Testis (tissue), 3 donors: ENCODE results near the gene PLB1. TPM values are rescaled to one million over a fixed set of nuclear protein-coding genes. Genes with fewer than 3 reads are reported as not detected.

ENCODE experiments used
- DNase-seq: peaks from one replicate; pipeline ENCODE4 v3.0.0-alpha.2; 2019
- H3K27ac ChIP-seq, 2 donors: fragments of 200-600 bp; sonication (generic); one replicate each; pipeline ENCODE4 v1.5.1; 2019
- H3K27me3 ChIP-seq: fragments of 200-600 bp; sonication (generic); one replicate; pipeline ENCODE4 v1.5.1; 2019
- H3K36me3 ChIP-seq: fragments of 200-600 bp; sonication (generic); one replicate; pipeline ENCODE4 v1.5.1; 2017; ENCODE audit warnings: low read depth; ENCODE audit errors: missing control alignments
- H3K4me1 ChIP-seq: fragments of 200-600 bp; sonication (generic); one replicate; pipeline ENCODE4 v1.5.1; 2019
- H3K4me3 ChIP-seq, 2 donors: fragments of 200-600 bp; sonication (generic); one replicate each; pipeline ENCODE4 v1.5.1; 2017 to 2019
- H3K9me3 ChIP-seq: fragments of 200-600 bp; sonication (generic); one replicate; pipeline ENCODE4 v1.5.1; 2017
- POLR2A ChIP-seq: fragments of 450-650 bp; IDR thresholded peaks from one replicate; pipeline ENCODE4 v1.6.1; 2017; ENCODE audit warnings: antibody characterized with exemption, mild to moderate bottlenecking, moderate library complexity
- WGBS, 2 donors: methylation state at CpG; one replicate each; pipeline ENCODE4 v1.1.5; 2018; 5-methylcytosine and 5-hydroxymethylcytosine counted together
- intact Hi-C: fragments of 100-400 bp; cut with DNase I; formaldehyde crosslinking; loops from one replicate; pipeline ENCODE4 v1.15.1; 2023; ENCODE audit warnings: low total_unique reads
- polyA plus RNA-seq: library from polyadenylated mRNA; stranded (reverse); fragments of 350-450 nt; fragmentation: Illumina TruSeq; extraction: RNeasy Lipid Tissue Mini Kit (QIAGEN cat#74804); gene quantifications from one replicate; pipeline ENCODE4 v1.2.3, GENCODE V29; 2014; ENCODE audit warnings: low read depth, low replicate concordance; ENCODE audit not compliant: insufficient read depth
- total RNA-seq, 2 donors: library from RNA; depleted of rRNA; stranded (reverse); fragments of >200 nt; gene quantifications; one replicate each; pipeline ENCODE4 v1.2.3, GENCODE V29; 2016
- TF ChIP-seq, protein P1 (sequence below), 3 experiments: fragments of 450-650 bp in 2 of 3; fragments of 200-600 bp in 1 of 3; sonication (generic) in 1 of 3; IDR thresholded peaks; one replicate each; pipeline ENCODE4 v1.5.1; 2016 to 2019; ENCODE audit warnings: antibody characterized with exemption in 3 of 3, mild to moderate bottlenecking in 2 of 3, moderate library complexity in 1 of 3

Gene PLB1
- total and polyA plus RNA-seq, 3 donors from 2014 or later = 7.6 to 10.9 (median 10.4) TPM

DNA sequence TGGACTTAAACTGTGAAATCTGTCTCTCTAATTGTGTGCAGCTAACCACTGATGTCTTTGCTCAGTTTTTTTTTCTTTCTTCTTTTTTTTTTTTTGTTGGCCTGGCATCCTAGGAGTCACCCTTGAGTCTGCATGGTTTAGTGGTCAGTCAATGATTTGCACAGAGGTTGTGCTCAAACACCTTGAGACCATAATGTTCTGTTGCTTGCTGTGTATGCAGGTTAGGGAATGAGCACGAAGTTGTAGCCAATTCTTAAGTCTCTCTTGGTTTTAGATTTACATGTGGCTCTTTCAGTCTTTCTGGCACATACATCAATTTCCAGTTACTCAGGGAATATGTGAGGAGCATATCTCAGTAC is 16.7 kb downstream of the PLB1 start:
- no peak overlapping the region for H3K27ac ChIP-seq
- H3K9me3 ChIP-seq = no peaks in the 10 kb centered on the region
- TF ChIP-seq, protein P1, sequence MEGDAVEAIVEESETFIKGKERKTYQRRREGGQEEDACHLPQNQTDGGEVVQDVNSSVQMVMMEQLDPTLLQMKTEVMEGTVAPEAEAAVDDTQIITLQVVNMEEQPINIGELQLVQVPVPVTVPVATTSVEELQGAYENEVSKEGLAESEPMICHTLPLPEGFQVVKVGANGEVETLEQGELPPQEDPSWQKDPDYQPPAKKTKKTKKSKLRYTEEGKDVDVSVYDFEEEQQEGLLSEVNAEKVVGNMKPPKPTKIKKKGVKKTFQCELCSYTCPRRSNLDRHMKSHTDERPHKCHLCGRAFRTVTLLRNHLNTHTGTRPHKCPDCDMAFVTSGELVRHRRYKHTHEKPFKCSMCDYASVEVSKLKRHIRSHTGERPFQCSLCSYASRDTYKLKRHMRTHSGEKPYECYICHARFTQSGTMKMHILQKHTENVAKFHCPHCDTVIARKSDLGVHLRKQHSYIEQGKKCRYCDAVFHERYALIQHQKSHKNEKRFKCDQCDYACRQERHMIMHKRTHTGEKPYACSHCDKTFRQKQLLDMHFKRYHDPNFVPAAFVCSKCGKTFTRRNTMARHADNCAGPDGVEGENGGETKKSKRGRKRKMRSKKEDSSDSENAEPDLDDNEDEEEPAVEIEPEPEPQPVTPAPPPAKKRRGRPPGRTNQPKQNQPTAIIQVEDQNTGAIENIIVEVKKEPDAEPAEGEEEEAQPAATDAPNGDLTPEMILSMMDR (IDR thresholded peaks at IDR 0.05) = no peak
- TF ChIP-seq POLR2A = no peak
- 88 to 89% methylated on average over 1 of the region's 1 CpG for WGBS, 2 donors
- DNase-seq = no peak
- H3K4me3 ChIP-seq = no peak overlapping the region
- no peaks in the 10 kb centered on the region for H3K36me3 ChIP-seq
- no peaks in the 10 kb centered on the region for H3K27me3 ChIP-seq
- intact Hi-C loops = no loop called here
- H3K4me1 ChIP-seq = no peaks in the 10 kb centered on the region

DNA sequence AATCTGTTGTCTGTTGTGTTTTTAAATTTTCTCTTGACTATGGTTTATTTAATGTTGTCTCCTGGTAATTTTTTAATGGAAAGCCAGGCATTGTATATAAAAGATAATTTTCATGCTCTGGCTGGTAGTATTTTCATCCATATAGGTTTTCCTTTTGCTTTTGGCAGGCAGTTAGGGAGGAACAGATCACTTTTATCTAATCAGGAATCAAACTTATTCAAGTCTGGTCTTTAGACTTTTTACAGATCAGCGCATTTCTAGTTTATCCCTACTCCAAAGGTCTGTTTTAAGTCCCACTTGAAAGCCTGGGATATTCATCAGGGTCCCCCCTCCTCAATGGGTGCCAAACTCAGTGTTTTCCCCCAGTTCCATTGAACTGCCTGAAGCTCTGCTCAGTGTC is 17.2 kb downstream of the PLB1 start:
- H3K27me3 ChIP-seq = no peaks in the 10 kb centered on the region
- TF ChIP-seq, protein P1 (IDR thresholded peaks at IDR 0.05) = no peak
- no peak for TF ChIP-seq POLR2A
- DNase-seq = no peak
- 86 to 96% methylated on average over 1 of the region's 1 CpG for WGBS, 2 donors
- intact Hi-C loops = no loop called here
- H3K36me3 ChIP-seq = no peaks in the 10 kb centered on the region
- H3K4me1 ChIP-seq = no peaks in the 10 kb centered on the region
- H3K4me3 ChIP-seq = no peak overlapping the region
- H3K27ac ChIP-seq = no peak overlapping the region
- H3K9me3 ChIP-seq = no peaks in the 10 kb centered on the region

DNA sequence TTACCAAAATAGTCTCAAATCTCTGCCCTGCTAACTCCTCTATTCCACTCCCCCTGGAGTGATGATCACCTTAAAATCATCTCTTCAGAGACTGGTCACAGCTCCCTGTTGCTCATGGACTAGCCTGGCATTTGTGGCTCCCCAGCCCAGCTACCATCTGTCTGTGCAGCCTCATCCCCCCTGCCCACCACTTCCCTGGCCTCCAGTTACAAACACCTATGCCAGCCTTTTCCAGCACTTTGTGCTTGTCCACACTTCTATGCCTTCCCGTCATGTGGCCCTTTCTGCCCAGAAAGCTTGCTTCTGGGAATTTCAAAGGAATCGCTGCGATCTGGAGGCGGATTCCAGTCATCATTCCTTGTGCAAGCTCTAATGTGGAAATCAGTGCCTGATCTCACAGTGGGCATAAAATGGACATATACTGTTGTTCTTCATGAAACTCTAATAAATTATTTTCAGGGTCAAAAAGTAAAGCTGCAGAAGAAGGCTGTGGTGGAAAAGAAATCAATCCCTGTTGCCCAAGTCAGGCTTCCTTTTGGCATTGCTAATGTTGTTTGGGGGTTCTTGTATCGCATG is 19.4 kb downstream of the PLB1 start:
- no peak overlapping the region for H3K27ac ChIP-seq
- no peak overlapping the region for H3K4me3 ChIP-seq
- intact Hi-C loops = no loop called here
- H3K36me3 ChIP-seq = no peaks in the 10 kb centered on the region
- no peaks in the 10 kb centered on the region for H3K9me3 ChIP-seq
- DNase-seq = no peak
- WGBS, 2 donors = 94 to 97% methylated on average over 5 of the region's 5 CpGs
- no peaks in the 10 kb centered on the region for H3K27me3 ChIP-seq
- no peaks in the 10 kb centered on the region for H3K4me1 ChIP-seq
- TF ChIP-seq, protein P1 (IDR thresholded peaks at IDR 0.05) = no peak
- no peak for TF ChIP-seq POLR2A

DNA sequence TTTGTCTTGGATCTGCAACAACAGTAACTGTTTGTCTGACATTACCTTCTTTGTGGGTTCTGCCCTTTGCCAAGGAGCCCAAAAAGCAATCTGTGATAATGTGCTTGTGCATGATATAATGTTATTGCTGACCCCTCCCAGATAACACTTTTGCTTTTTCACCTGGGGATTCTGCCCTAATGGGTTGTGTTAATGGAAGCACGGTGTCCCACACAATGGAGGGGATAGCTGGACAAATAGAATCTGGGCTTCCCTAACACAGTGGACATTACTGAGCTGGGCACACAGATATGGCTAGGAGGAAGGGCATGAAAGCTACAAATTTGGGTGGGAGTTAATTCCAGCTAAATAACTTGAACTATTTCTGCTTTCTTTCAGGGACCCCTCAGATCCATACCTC is 20.6 kb downstream of the PLB1 start:
- Histone ChIP-seq H3K27ac (no peak overlapping the region), H3K4me3 (no peak overlapping the region), H3K36me3 (no peaks in the 10 kb centered on the region), H3K4me1 (no peaks in the 10 kb centered on the region), H3K27me3 (no peaks in the 10 kb centered on the region), H3K9me3 (no peaks in the 10 kb centered on the region)
- 100% methylated on average over 1 of the region's 1 CpG for WGBS, 2 donors
- intact Hi-C loops = no loop called here
- no peak for TF ChIP-seq POLR2A
- TF ChIP-seq, protein P1 (IDR thresholded peaks at IDR 0.05) = no peak
- DNase-seq = no peak

DNA sequence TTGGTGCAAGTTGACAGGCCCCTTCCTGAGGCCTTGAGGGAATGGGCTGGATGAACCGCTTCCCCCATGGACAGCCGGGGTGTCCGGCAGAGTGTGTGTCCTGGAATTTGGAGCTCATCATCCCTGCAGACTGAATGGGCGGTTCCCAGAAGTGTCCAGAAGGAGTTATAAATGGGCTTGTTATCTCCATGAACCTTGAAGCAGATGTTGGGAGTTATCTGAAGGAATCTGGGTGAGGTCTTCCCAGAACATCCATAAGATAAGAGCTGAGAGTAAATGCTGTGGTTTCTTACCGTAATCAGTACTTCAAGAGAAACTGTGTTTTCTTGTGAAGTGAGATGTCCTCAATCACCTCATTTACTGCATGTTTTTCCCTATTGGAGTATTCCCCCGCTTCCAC is 21.1 kb downstream of the PLB1 start:
- WGBS, 2 donors = 59% methylated on average over 6 of the region's 6 CpGs
- Histone ChIP-seq H3K9me3 (no peaks in the 10 kb centered on the region), H3K27ac (no peak overlapping the region), H3K27me3 (no peaks in the 10 kb centered on the region), H3K4me3 (no peak overlapping the region), H3K36me3 (no peaks in the 10 kb centered on the region), H3K4me1 (peaks cover 2% of the 10 kb centered on the region)
- TF ChIP-seq POLR2A = no peak
- TF ChIP-seq, protein P1 (IDR thresholded peaks at IDR 0.05) = no peak
- intact Hi-C loops = no loop called here
- DNase-seq = no peak
